HCT116 (cell line): ENCODE measurements around the gene NBL1.

ENCODE experiments used
- CEBPB ChIP-seq: IDR thresholded peaks from 2 replicates; pipeline ENCODE4 v1.6.1; 2012; ENCODE audit warnings: low read depth
- POLR2A ChIP-seq: IDR thresholded peaks from 2 replicates; pipeline ENCODE4 v1.7.0; 2011; ENCODE audit warnings: borderline replicate concordance; ENCODE audit not compliant: insufficient read depth, insufficient read length; ENCODE audit errors: extremely low read depth
- POLR2AphosphoS5 ChIP-seq: IDR thresholded peaks from 2 replicates; pipeline ENCODE4 v1.6.1; 2011; ENCODE audit warnings: mild to moderate bottlenecking, low read depth, low read length, moderate library complexity
- SIN3A ChIP-seq: IDR thresholded peaks from 2 replicates; pipeline ENCODE4 v1.6.1; 2012; ENCODE audit warnings: low read depth
- SRF ChIP-seq: IDR thresholded peaks from 2 replicates; pipeline ENCODE4 v1.6.1; 2012; ENCODE audit warnings: low read depth
- TF ChIP-seq, protein P1 (sequence below), 3 experiments: fragments of 200-600 bp in 1 of 3; sonication (generic) in 1 of 3; IDR thresholded peaks in 2 of 3; conservative IDR thresholded peaks in 1 of 3; 2 replicates each; pipeline ENCODE4 v1.5.1; 2012 to 2017; ENCODE audit warnings: low read depth in 2 of 3, low read length in 2 of 3, antibody characterized with exemption in 1 of 3, borderline replicate concordance in 1 of 3, control low read depth in 1 of 3, mild to moderate bottlenecking in 1 of 3, mixed read lengths in 1 of 3, mixed run types in 1 of 3, moderate library complexity in 1 of 3; ENCODE audit not compliant: insufficient read depth in 1 of 3

DNA sequence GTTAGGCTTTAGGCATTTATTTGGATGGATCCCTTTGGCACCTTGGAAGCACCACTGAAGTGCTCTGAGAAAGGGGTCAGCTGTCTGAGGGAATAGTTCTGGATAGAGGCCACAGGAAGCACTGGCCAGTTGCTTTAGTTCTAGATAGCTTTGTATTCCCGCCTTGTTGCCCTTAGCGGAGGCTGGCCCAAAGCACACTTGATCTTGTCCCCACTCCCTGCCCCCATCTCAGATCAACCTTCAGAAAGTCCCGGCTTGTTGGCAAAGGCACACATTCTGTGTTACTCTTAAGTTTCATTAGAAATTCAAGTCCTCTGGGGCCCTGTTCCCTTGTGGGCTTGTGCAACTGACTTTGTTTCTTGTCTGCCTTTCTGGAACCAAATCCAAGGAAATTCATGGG lies 15.2 kb upstream of the NBL1 start:
- no peak for TF ChIP-seq CEBPB
- TF ChIP-seq SRF: no peak
- no peak for TF ChIP-seq SIN3A
- no peak for TF ChIP-seq POLR2A
- TF ChIP-seq, protein P1, sequence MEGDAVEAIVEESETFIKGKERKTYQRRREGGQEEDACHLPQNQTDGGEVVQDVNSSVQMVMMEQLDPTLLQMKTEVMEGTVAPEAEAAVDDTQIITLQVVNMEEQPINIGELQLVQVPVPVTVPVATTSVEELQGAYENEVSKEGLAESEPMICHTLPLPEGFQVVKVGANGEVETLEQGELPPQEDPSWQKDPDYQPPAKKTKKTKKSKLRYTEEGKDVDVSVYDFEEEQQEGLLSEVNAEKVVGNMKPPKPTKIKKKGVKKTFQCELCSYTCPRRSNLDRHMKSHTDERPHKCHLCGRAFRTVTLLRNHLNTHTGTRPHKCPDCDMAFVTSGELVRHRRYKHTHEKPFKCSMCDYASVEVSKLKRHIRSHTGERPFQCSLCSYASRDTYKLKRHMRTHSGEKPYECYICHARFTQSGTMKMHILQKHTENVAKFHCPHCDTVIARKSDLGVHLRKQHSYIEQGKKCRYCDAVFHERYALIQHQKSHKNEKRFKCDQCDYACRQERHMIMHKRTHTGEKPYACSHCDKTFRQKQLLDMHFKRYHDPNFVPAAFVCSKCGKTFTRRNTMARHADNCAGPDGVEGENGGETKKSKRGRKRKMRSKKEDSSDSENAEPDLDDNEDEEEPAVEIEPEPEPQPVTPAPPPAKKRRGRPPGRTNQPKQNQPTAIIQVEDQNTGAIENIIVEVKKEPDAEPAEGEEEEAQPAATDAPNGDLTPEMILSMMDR (IDR thresholded peaks at IDR 0.05 in 2 of 3, conservative IDR thresholded peaks at IDR 0.05 in 1 of 3; ENCODE audit: borderline replicate concordance in 1 of 3, insufficient read depth in 1 of 3, low read depth in 2 of 3, low read length in 2 of 3): no peak
- TF ChIP-seq POLR2AphosphoS5: no peak
